AG08396 (cell line): ENCODE data around the gene SH3RF3.
"Not testable (repeated sequence)": the region's sequence is repeated elsewhere in the genome, so short reads cannot be mapped to it uniquely, and the experiment has no call there.

Experiments
- DNase-seq: peaks from one replicate; pipeline ENCODE4 v3.0.0; 2012; ENCODE audit warnings: low spot score, mixed read lengths

The SH3RF3 gene

DNA sequence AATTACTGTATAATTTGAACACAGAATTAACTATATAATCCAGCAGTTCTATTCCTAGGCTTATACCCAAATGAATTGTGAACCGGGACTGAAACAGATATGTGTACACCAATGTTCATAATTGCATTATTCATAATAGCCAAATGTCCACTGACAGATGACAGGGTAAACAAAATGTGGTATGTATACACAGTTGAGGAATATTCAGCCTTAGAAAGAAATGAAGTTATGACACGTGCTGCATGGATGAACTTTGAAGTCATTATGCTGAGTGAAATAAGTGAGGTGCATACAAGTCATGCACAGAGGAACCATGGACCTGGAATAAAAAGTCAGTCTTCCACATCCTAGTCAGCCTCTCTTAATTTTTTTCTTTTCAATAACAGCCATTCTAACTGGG is 91.9 kb downstream of the SH3RF3 start:
- no peak for DNase-seq

DNA sequence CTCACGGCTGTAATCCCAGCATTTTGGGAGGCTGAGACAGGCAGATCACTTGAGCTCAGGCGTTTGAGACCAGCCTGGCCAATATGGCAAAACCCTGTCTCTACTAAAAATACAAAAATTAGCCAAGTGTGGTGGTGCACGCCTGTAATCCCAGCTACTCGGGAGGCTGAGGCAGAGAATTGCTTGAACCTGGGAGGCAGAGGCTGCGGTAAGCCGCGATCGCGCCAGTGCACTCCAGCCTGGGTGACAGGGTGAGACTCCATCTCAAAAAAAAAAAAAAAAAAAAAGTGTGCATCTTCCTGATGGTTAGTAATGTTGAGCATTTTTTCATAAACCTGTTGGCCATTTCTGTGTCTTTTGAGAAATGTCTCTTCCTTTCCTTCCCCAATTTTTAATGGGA is 92.3 kb downstream of the SH3RF3 start:
- DNase-seq, result not testable (repeated sequence)

DNA sequence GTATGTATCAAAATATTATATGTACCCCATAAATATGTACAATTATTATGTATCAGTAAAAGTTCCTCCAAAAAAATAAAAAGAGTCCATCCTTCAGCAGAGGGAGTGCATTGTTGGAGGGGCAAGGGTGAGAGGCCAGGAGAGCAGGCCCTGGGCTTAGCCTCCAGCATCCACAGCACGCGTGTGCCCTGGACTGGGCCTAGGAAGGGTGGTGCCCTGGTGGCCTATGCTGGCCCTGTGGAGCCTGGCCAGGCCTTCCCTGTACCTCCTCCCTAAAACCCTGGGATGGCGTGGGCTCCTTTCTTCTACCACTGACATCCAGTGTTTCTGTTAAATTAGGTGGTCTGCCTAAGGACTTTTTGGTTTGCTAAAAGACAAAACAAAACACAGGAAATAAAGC is 93.4 kb downstream of the SH3RF3 start:
- DNase-seq, result no peak

GRCh38 chr2:109222825-109223471 is 93.9 kb downstream of the SH3RF3 start:
- DNase-seq, result no peak

DNA sequence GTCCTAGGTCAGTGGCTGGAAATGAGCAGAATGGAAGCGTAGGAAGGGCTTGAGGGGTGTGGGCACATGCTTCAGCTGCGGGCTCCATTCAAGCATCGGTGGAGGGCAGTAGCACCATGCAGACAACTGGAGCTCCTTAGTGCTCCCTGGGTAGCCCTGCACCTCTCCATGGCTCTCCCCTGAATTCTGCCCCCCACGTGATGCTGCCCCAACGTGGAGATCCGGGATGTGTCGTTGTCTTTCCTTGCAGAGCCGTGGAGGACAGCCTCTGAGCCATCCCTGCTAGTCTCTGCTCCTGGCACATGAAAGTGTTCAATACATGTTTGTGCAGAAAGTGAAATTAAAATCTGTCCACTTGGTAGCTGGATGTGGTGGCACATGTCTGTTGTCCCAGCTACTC is 94.5 kb downstream of the SH3RF3 start:
- no peak for DNase-seq

GRCh38 chr2:109224341-109224740 is 95.3 kb downstream of the SH3RF3 start:
- not testable (repeated sequence) for DNase-seq

GRCh38 chr2:109225170-109225782 is 96.3 kb downstream of the SH3RF3 start:
- DNase-seq, result no peak

GRCh38 chr2:109226128-109226527 is 97.1 kb downstream of the SH3RF3 start:
- DNase-seq, result no peak

GRCh38 chr2:109226622-109227021 is 97.6 kb downstream of the SH3RF3 start:
- DNase-seq, result no peak

DNA sequence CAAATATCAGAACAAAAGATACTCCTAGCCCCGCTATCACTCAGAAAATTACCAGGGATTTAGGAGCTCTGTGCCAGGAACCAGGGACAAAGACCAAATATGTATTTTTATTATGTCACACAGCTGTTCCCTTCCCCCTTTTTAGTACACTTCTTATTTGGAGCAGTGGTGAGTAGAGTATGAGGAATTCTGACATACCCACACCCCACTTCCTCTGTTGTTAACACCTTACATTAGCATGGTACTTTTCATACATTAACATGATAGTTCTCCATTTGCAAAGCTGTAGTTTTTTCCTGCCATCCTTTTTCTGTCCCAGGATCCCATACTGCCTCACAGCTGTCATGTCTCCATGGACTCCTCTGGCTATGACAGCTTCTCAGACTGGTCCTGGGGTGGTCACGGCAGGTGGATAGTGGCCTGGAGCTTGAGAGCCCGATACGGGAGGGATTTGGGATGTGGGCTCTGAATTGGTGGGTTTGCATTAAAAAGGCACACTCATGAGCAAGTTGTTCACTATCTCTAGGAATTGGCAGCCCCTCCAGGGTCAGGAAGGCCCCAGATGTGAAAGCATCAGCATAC is 100.2 kb downstream of the SH3RF3 start:
- DNase-seq, result no peak

DNA sequence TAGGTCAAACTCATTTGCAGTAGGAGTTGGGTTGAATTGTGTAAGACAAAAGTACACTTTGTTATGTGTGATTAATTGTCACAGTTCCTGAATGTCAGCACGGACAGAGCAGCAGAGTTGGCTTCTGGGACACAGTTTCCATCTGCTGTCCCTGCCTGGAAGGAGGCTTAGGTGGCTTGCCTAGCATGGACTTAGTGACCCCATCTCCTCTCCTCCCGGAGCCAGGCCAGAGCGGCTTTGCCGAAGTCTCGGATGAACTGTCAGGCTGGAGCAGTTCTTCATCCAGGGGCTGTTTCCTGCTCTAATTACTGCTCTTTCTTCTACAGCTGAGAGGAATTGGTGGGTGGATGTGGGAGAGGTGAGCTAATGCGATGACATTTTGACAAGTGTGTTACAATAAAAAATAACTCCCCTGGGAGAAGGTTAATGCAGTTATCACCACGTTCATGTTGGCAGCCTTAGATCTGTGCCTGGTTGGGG is 102.0 kb downstream of the SH3RF3 start:
- no peak for DNase-seq

- DNase-seq, result no peak
Observed at GRCh38 chr2:109231428-109231827, 102.4 kb downstream of the SH3RF3 start.

DNA sequence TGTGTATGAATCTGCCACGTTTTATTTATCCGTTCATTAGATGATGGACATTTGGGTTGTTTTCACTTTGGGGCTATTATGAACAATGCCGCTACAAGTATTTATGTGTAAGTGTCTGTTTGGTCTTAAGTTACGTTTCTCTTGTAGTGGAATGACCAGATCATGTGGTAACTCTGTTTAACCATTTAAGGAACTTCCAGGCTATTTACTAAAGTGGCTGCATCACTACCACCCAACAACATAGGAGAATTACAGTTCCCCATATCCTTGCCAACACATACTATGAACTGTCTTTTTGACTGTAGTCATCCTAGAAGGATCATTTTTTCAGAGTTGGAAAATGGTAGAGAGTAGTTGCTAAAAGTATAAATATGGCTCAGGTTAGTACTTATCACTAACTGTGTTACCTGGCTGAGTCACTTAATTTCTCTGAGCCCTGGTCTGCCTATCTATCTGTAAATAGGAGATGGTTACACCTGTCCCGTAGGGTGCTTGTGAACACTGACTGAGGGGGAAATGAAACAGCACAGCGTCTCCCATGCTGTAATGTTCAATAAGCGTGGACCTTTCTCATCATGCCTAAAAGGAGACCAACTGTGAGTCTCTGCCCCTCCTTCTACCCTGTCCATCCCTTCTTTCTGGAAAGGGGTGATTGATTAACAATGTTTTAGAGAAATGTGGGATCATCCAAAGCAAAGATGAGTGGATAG is 103.1 kb downstream of the SH3RF3 start:
- no peak for DNase-seq

- DNase-seq, result no peak
Observed at GRCh38 chr2:109232909-109233308, 103.9 kb downstream of the SH3RF3 start.

DNA sequence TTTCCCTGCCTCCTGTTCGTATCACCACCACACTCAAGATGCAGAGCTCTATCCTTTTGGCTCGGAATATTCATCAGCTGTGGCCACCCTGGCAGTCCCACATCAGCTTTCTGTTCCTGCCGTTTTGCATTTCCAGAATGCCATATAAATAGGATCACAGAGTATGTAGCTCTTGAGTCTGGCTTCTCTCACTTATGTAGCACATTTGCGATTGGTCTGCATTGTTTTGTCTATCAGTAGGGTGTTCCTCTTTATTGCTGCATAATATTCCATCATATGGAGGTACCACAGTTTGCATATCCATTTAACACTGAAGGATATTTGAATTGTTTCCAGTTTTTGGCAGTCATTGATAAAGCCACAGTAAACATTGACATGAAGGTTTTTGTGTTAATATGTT is 104.6 kb downstream of the SH3RF3 start:
- DNase-seq, result no peak

GRCh38 chr2:109234355-109234754 is 105.3 kb downstream of the SH3RF3 start:
- no peak for DNase-seq

DNA sequence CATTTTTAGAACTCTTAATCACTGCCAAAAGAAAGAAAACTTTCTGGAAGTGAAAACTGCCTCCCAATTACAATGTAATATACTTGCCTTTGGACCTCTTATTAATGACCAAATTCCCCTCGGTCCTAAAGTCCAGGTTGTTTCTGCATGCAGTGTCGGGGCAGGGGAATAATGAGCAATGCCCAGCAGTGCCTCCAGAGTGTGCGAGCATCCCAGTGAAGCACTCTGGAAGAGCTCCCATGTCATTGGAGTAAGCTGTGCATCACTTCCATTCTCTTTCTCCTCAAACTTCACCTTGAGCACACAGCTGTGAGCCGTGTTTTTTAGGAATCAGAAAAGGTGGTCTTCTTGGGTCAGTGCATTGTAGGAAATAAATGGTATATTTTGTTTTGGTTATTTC is 107.1 kb downstream of the SH3RF3 start:
- no peak for DNase-seq

GRCh38 chr2:109237792-109238191 is 108.8 kb downstream of the SH3RF3 start:
- no peak for DNase-seq

DNA sequence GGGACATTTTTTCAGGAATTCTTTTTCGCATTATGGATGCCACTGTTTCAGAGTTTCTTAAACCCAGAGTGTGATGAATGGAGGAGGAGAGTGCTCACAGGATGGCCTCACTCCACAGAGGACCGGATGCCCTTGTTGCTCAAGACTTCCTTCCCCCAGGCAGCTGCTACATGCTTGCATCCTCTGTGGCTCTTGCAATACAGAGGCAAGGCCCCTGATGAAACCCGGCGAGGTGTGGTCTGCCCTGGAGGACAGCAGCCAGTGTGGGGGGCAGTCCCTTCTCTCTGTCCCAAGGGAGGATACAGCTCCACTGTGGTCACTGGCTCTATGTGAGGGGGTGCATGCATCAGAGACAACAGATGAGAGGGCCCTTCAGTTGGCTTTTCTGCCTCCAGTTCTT is 109.6 kb downstream of the SH3RF3 start:
- DNase-seq, result peak; percentile 77

DNA sequence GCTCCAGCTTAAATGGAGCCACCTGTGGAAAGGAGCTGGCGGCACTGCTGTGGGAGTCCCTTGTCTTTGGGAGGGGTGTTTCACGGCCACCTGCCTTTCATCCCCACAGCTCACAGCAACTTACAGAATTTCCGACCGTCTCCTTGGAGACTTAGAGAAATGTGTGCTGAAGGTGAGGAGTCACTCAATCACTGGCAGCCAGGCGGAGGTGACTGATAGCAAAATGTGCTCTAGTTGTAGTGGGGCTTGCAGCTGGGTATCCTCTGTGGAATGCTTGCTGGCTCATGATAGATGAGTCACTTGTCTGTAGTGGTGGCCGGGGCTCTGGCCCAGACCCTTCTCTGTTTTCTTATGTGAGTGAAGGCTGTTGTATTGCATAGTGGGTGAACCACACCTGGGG is 110.7 kb downstream of the SH3RF3 start:
- no peak for DNase-seq

DNA sequence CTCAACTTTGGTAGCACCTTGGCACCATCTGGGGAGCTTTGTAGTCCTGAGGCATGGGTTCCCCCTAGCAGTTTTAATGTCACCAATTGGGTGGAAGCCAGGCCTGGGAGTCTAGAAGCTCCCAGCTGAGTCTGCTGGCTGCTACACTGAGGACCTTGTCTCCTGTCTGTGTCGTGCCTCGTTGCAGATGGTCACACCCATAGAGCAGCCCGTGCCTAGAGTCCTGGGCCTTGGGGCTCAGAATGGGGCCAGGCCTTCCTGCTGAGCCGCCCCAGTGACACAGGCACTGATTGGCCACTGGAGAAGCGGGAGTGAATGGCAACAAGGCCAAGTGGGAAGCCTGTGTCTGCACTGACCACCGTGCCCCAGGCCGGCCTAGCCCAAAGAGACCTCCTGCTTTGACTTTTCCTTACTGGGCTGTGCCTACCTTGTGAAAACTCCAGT is 113.2 kb downstream of the SH3RF3 start:
- DNase-seq, result no peak

DNA sequence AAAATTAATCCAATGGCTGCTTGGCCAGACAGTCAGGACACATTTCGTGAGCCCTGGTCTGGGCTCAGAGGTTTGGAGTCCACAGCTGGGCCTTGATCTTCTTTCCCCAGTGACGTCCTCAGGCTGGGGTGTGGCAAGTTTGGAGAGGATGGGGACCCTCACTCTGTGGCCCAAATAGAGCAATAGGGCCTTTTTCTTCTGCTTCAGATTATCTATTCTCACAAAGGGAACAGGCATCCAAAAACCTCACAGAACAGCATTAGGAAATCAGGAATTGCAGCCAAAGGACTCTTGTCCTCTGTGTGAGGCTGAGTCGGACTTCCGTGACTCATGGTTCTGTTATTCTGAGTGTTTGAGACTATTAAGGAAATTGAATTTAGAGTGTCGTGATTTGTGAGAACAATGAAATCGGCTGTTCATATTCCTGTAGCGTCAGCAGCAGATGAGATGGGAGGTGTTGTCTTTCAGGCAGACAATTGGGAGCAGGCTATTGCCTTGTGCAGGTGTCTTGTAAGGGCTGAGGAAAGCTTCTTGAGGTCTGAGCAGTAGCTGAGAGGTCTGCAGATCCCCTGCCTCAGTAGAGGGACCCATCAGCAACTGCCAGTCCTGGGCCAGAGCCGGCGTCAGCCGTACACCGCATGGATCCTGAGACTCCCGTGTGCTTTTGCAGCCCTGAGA is 113.8 kb downstream of the SH3RF3 start:
- peak; percentile 58 for DNase-seq
